ENCODE results near the gene CBX3.
"Not testable (repeated sequence)": the region's sequence is repeated elsewhere in the genome, so short reads cannot be mapped to it uniquely, and the experiment has no call there.

The CBX3 gene

GRCh38 chr7:26170663-26171062, 30.9 kb upstream of the CBX3 start:
- DNase-seq (ENCODE audit: low spot score): no peak

- DNase-seq (ENCODE audit: low spot score): no peak
Observed at GRCh38 chr7:26171601-26172000, 29.9 kb upstream of the CBX3 start.

GRCh38 chr7:26172048-26172447, 29.5 kb upstream of the CBX3 start:
- no peak for DNase-seq (ENCODE audit: low spot score)

GRCh38 chr7:26175903-26176302, 25.6 kb upstream of the CBX3 start:
- not testable (repeated sequence) for DNase-seq (ENCODE audit: low spot score)

- not testable (repeated sequence) for DNase-seq (ENCODE audit: low spot score)
Observed at GRCh38 chr7:26176696-26177095, 24.8 kb upstream of the CBX3 start.

GRCh38 chr7:26177269-26177668, 24.3 kb upstream of the CBX3 start:
- DNase-seq (ENCODE audit: low spot score): not testable (repeated sequence)

GRCh38 chr7:26178272-26178960, 23.1 kb upstream of the CBX3 start:
- no peak for DNase-seq (ENCODE audit: low spot score)

GRCh38 chr7:26179422-26179821, 22.1 kb upstream of the CBX3 start:
- DNase-seq (ENCODE audit: low spot score): no peak

- no peak for DNase-seq (ENCODE audit: low spot score)
Observed at GRCh38 chr7:26179826-26180497, 21.6 kb upstream of the CBX3 start.

GRCh38 chr7:26180792-26181198, 20.8 kb upstream of the CBX3 start:
- DNase-seq (ENCODE audit: low spot score): no peak

GRCh38 chr7:26181474-26182227, 19.9 kb upstream of the CBX3 start:
- no peak for DNase-seq (ENCODE audit: low spot score)

GRCh38 chr7:26182283-26182682, 19.3 kb upstream of the CBX3 start:
- no peak for DNase-seq (ENCODE audit: low spot score)

GRCh38 chr7:26182706-26183105, 18.8 kb upstream of the CBX3 start:
- DNase-seq (ENCODE audit: low spot score): no peak

- no peak for DNase-seq (ENCODE audit: low spot score)
Observed at GRCh38 chr7:26183545-26184280, 17.8 kb upstream of the CBX3 start.

GRCh38 chr7:26184281-26185101, 17.1 kb upstream of the CBX3 start:
- not testable (repeated sequence) for DNase-seq (ENCODE audit: low spot score)

GRCh38 chr7:26185131-26185843, 16.3 kb upstream of the CBX3 start:
- no peak for DNase-seq (ENCODE audit: low spot score)

GRCh38 chr7:26185844-26186180, 15.7 kb upstream of the CBX3 start:
- DNase-seq (ENCODE audit: low spot score): no peak

- no peak for DNase-seq (ENCODE audit: low spot score)
Observed at GRCh38 chr7:26186364-26187311, 14.9 kb upstream of the CBX3 start.

GRCh38 chr7:26187380-26188205, 14.0 kb upstream of the CBX3 start:
- no peak for DNase-seq (ENCODE audit: low spot score)
